LoVo (cell line): ENCODE data around the gene DENND2A.
"Not testable (repeated sequence)": the region's sequence is repeated elsewhere in the genome, so short reads cannot be mapped to it uniquely, and the experiment has no call there.

Source experiments
- DNase-seq: peaks from one replicate; pipeline ENCODE4 v3.0.0-alpha.2; 2016; ENCODE audit warnings: low spot score

DENND2A gene

GRCh38 chr7:140640727-140641523, at the start of gene DENND2A:
DENND2A (minus strand) TSS chr7:140640813; CDS start chr7:140602397, 38,416 bp downstream.
- DNase-seq: no peak

GRCh38 chr7:140689199-140690152, 48.9 kb upstream of the DENND2A start:
- no peak for DNase-seq

GRCh38 chr7:140688341-140688740, 47.7 kb upstream of the DENND2A start:
- DNase-seq: no peak

GRCh38 chr7:140686921-140687320, 46.3 kb upstream of the DENND2A start:
- no peak for DNase-seq

- no peak for DNase-seq
Measured at GRCh38 chr7:140685407-140686087, 44.9 kb upstream of the DENND2A start.

GRCh38 chr7:140684066-140684950, 43.7 kb upstream of the DENND2A start:
- DNase-seq: no peak

GRCh38 chr7:140683657-140684056, 43.0 kb upstream of the DENND2A start:
- no peak for DNase-seq

GRCh38 chr7:140681766-140682165, 41.2 kb upstream of the DENND2A start:
- DNase-seq: no peak

GRCh38 chr7:140680886-140681285, 40.3 kb upstream of the DENND2A start:
- no peak for DNase-seq

- DNase-seq: no peak
Measured at GRCh38 chr7:140679186-140679585, 38.6 kb upstream of the DENND2A start.

GRCh38 chr7:140678816-140679130, 38.2 kb upstream of the DENND2A start:
- DNase-seq: no peak

- no peak for DNase-seq
Measured at GRCh38 chr7:140678081-140678815, 37.6 kb upstream of the DENND2A start.

- no peak for DNase-seq
Measured at GRCh38 chr7:140677496-140677895, 36.9 kb upstream of the DENND2A start.

- DNase-seq: not testable (repeated sequence)
Measured at GRCh38 chr7:140676956-140677355, 36.3 kb upstream of the DENND2A start.

GRCh38 chr7:140676306-140676705, 35.7 kb upstream of the DENND2A start:
- no peak for DNase-seq

- no peak for DNase-seq
Measured at GRCh38 chr7:140675726-140676125, 35.1 kb upstream of the DENND2A start.

GRCh38 chr7:140674899-140675701, 34.5 kb upstream of the DENND2A start:
- DNase-seq: no peak

GRCh38 chr7:140674356-140674800, 33.8 kb upstream of the DENND2A start:
- DNase-seq: no peak

- DNase-seq: no peak
Measured at GRCh38 chr7:140673774-140674155, 33.2 kb upstream of the DENND2A start.
